ENCODE results near the gene FAM219B.

DNA sequence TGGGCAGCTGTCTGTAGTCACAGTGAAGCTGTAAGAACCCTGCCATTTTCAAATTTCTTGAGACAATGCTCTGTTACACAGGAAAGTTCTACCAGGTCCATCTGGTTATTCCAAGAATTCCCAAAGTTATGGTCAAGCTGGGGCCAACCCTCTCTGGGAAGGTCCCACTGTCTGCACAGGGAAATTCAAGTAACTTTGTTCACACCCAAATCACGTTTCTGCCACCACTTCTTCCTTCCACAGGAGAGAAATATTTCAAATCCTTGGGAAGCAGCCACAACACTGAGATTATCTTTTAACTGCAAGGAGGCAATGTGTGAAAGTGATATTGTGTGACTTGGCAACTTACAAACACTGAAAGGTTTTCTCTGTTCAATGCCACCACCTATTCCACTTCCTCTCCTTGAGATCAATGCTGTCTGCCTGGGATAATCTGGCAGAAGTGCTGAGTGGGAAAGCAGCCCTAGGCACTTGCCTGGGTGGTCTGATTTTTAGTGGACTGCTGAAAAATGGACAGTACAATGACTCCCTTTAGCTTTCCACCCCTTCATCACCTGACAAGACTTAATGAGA lies 39.1 kb downstream of the FAM219B start:
- TF ChIP-seq, protein P1, sequence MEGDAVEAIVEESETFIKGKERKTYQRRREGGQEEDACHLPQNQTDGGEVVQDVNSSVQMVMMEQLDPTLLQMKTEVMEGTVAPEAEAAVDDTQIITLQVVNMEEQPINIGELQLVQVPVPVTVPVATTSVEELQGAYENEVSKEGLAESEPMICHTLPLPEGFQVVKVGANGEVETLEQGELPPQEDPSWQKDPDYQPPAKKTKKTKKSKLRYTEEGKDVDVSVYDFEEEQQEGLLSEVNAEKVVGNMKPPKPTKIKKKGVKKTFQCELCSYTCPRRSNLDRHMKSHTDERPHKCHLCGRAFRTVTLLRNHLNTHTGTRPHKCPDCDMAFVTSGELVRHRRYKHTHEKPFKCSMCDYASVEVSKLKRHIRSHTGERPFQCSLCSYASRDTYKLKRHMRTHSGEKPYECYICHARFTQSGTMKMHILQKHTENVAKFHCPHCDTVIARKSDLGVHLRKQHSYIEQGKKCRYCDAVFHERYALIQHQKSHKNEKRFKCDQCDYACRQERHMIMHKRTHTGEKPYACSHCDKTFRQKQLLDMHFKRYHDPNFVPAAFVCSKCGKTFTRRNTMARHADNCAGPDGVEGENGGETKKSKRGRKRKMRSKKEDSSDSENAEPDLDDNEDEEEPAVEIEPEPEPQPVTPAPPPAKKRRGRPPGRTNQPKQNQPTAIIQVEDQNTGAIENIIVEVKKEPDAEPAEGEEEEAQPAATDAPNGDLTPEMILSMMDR (IDR thresholded peaks at IDR 0.05) = no peak
- TF ChIP-seq POLR2A (IDR thresholded peaks at IDR 0.05) = no peak

Measured in esophagus squamous epithelium (tissue), 4 donors.